ENCODE measurements around the gene HIVEP3. TPM values are rescaled to one million over a fixed set of nuclear protein-coding genes. Genes with fewer than 3 reads are reported as not detected.
A peak's percentile ranks its signal among the peaks of the same experiment; 100 is the strongest.

Gene HIVEP3
- total RNA-seq, 2 donors from 2014 or later, result 3.4 to 4.0 TPM

- H3K27ac ChIP-seq, result no peak overlapping the region
- H3K4me1 ChIP-seq, result no peaks in the 10 kb centered on the region
- TF ChIP-seq, protein P1, sequence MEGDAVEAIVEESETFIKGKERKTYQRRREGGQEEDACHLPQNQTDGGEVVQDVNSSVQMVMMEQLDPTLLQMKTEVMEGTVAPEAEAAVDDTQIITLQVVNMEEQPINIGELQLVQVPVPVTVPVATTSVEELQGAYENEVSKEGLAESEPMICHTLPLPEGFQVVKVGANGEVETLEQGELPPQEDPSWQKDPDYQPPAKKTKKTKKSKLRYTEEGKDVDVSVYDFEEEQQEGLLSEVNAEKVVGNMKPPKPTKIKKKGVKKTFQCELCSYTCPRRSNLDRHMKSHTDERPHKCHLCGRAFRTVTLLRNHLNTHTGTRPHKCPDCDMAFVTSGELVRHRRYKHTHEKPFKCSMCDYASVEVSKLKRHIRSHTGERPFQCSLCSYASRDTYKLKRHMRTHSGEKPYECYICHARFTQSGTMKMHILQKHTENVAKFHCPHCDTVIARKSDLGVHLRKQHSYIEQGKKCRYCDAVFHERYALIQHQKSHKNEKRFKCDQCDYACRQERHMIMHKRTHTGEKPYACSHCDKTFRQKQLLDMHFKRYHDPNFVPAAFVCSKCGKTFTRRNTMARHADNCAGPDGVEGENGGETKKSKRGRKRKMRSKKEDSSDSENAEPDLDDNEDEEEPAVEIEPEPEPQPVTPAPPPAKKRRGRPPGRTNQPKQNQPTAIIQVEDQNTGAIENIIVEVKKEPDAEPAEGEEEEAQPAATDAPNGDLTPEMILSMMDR (IDR thresholded peaks at IDR 0.05), result no peak
- no peak for TF ChIP-seq POLR2A (IDR thresholded peaks at IDR 0.05)
- WGBS, 2 donors, result 86 to 100% methylated on average over 1 of the region's 1 CpG
- H3K36me3 ChIP-seq (replicated peaks in 1 of 2; ENCODE audit: insufficient read depth in 1 of 2, low read depth in 2 of 2), result no peaks in the 10 kb centered on the region
- intact Hi-C loops (cut with DNase I), result no loop called here
- no peak for DNase-seq
- no peaks in the 10 kb centered on the region for H3K9me3 ChIP-seq
- ATAC-seq, result no peak
- H3K27me3 ChIP-seq, result no peaks in the 10 kb centered on the region
- no peak overlapping the region for H3K4me3 ChIP-seq
These were observed 239.2 kb downstream of the HIVEP3 start for GRCh38 chr1:41679531-41679930.

DNA sequence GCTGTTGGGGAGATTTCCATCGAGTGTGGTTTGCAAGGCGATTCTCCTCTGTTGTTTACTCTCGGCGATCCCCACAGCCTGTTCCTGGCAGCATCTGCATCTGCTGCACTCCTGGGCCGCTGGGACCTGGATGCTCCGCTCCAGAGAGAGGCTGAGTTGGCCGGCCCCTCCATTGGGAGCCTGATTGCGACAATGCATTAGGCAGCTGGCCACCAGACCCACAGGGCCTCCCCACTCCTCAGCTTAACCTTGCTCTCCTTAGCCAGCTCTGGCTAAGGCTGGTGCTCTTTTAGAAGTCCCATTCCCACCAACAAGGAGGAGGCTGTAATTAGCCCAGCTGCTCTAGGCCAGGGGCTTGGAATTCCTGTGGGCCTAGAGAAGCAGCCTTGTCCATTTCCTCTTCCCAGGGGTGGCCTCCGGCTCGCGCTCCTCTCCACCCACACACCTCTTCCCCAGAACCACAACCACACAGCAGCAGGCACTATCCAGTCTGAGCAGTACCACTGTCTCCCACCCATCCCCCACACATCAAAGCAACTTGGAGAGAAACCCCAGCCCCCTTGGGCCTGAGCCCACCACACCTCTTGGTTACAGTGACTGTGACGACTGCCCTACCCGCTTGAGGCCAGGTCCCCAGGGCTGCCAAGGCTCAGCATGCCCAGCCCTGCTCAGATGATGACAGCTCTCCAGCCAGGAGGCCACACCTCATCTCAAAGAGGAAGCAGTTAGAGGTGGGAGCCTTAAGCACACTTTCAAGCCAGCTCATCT lies 240.4 kb downstream of the HIVEP3 start:
- DNase-seq (peak in 3 of 4 donors; percentile 26 to 35 (median 32)), ATAC-seq (peak; percentile 26)
- no peak overlapping the region for H3K4me3 ChIP-seq

GRCh38 chr1:41677620-41678019 lies 241.1 kb downstream of the HIVEP3 start:
- Histone ChIP-seq H3K4me1 (no peaks in the 10 kb centered on the region), H3K27me3 (no peaks in the 10 kb centered on the region), H3K36me3 (replicated peaks in 1 of 2; ENCODE audit: insufficient read depth in 1 of 2, low read depth in 2 of 2) (no peaks in the 10 kb centered on the region), H3K27ac (no peak overlapping the region), H3K9me3 (no peaks in the 10 kb centered on the region), H3K4me3 (no peak overlapping the region)
- ATAC-seq (no peak), DNase-seq (no peak)
- intact Hi-C loops (cut with DNase I), result no loop called here
- TF ChIP-seq, protein P1 (IDR thresholded peaks at IDR 0.05), result no peak
- TF ChIP-seq POLR2A (IDR thresholded peaks at IDR 0.05), result no peak
- 94 to 96% methylated on average over 7 of the region's 7 CpGs for WGBS, 2 donors

More for the DNA sequence above, 240.4 kb downstream of the HIVEP3 start:
- WGBS, 2 donors, result 79 to 98% methylated on average over 8 to 13 of the region's 13 CpGs
- no peaks in the 10 kb centered on the region for H3K27me3 ChIP-seq
- TF ChIP-seq, protein P1 (IDR thresholded peaks at IDR 0.05), result no peak
- TF ChIP-seq POLR2A (IDR thresholded peaks at IDR 0.05), result no peak
- no peaks in the 10 kb centered on the region for H3K9me3 ChIP-seq
- H3K4me1 ChIP-seq, result no peaks in the 10 kb centered on the region
- intact Hi-C loops (cut with DNase I), result no loop called here
- no peak overlapping the region for H3K27ac ChIP-seq
- no peaks in the 10 kb centered on the region for H3K36me3 ChIP-seq (replicated peaks in 1 of 2; ENCODE audit: insufficient read depth in 1 of 2, low read depth in 2 of 2)

DNA sequence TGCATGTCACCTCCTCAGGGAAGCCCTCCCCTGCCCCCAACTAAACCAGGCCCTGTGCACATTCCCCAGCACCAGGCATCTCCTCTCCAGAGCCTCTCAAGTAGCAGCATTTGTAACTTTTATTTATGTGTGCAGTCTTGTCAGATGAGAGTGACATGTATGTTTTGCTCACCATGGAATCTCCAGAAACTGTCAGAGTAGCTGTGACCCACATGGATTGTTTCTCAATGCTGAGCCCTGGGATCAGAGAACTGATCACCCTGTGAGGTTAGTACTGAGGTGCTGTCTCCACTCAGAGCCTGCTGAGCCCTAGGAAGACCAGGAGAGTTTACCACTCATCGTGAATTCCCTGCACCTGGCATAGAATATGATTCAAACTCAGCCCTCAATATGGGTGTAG lies 243.3 kb downstream of the HIVEP3 start:
- H3K36me3 ChIP-seq (replicated peaks in 1 of 2; ENCODE audit: insufficient read depth in 1 of 2, low read depth in 2 of 2), result no peaks in the 10 kb centered on the region
- intact Hi-C loops (cut with DNase I), result no loop called here
- 90 to 95% methylated on average over 1 of the region's 1 CpG for WGBS, 2 donors

More for the DNA sequence above, 243.3 kb downstream of the HIVEP3 start:
- H3K4me1 ChIP-seq, result no peaks in the 10 kb centered on the region
- no peak overlapping the region for H3K4me3 ChIP-seq
- TF ChIP-seq, protein P1 (IDR thresholded peaks at IDR 0.05), result no peak
- TF ChIP-seq POLR2A (IDR thresholded peaks at IDR 0.05), result no peak
- no peaks in the 10 kb centered on the region for H3K27me3 ChIP-seq
- DNase-seq (no peak), ATAC-seq (no peak)
- no peak overlapping the region for H3K27ac ChIP-seq
- no peaks in the 10 kb centered on the region for H3K9me3 ChIP-seq

Data from body of pancreas (tissue), 4 donors.